Stimulated activated naive CD4-positive, alpha-beta T cell treated with Interleukin-2 at 50 U/mL for 16 hours (primary cell): ENCODE data around the gene FAM174C.

Source experiments
- DNase-seq: peaks from one replicate; lab custom pipeline; 2025; lab: John Stamatoyannopoulos, UW

FAM174C gene

DNA sequence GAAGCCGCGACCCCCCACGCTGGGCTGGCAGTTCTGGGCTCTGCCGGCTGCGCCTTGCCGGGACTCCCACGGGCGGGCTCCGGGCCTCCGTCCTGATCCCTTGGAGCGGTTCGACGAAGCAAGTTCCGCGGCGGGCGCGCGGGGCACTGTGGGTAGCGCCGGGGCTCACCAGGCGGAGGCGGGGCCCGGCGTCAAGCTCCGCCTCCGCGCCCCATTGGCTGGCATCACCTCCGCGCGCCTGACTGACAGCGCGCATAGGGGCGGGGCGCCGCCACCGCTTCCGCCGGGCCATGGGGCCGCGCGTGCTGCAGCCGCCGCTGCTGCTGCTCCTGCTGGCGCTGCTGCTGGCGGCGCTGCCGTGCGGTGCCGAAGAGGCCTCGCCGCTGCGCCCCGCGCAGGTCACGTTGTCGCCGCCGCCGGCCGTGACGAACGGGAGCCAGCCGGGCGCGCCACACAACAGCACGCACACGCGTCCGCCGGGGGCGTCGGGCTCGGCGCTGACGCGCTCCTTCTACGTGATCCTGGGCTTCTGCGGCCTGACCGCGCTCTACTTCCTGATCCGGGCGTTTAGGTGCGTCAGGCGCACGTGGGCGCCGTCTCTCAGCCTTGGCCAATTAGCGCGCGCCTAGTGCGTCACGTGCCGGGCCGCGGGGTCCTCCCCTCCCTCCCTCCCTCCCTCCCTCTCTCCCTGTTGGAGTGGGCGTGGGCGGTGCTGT is at the start of gene FAM174C:
Gene FAM174C, plus strand, starts transcription at position 271 of the 716 bp plus-strand sequence. Its CDS starts 20 bp downstream, at position 291.
- peak; percentile 96 for DNase-seq

- DNase-seq = no peak
Measured at GRCh38 chr19:1226227-1226518, 49.2 kb upstream of the FAM174C start.

DNA sequence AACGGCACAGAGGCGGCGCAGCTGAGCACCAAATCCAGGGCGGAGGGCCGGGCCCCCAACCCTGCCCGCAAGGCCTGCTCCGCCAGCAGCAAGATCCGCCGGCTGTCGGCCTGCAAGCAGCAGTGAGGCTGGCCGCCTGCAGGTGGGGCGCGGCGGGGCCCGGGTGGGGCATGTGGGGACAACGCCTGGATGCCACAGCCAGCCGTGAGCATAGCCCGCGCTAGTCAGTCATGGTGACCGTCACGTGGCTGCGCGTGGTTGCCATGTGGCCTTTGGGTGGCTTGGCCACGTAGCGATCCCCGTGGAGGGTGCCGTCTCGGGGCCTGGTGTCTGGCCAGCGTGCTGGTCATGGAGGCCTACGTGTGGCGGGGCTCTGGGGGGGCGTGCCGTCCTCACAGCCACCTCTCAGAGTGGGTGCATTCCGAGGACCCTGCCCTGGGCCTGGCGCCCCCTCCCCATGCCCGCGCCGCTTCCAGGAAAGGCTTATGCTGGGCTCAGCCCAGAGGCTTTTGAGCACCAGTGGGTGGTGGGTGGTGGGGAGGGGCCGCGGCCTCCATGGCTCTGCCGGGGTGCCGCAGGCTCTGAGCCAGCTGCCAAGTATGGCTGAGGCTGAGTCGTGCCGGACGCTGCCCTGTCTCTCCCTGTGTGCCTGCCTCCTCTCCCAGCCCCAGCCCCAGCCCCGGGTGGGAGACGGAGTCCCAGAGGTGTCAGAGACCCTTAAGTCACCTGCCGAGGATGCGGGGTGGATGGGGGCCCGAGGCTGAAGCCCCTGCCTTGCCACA is 48.6 kb upstream of the FAM174C start:
- no peak for DNase-seq

DNA sequence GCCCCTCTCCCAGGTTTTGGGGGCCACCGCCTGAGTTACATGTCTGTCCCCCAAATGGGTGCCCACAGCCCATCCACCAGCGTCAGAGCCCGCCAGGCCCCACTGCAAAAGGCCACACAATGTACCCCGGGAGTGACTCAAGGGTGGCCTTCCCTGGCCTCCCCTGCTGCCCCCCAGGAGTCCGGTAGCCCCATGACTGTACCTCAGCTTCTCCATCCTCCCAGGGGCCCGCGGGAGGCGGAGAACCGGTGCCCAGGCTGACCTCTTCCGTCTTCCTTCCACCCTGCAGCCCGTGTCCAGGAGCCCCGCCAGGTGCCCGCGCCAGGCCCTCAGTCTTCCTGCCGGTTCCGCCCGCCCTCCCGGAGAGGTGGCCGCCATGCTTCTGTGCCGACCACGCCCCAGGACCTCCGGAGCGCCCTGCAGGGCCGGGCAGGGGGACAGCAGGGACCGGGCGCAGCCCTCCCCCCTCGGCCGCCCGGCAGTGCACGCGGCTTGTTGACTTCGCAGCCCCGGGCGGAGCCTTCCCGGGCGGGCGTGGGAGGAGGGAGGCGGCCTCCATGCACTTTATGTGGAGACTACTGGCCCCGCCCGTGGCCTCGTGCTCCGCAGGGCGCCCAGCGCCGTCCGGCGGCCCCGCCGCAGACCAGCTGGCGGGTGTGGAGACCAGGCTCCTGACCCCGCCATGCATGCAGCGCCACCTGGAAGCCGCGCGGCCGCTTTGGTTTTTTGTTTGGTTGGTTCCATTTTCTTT is 47.9 kb upstream of the FAM174C start:
- DNase-seq = no peak

DNA sequence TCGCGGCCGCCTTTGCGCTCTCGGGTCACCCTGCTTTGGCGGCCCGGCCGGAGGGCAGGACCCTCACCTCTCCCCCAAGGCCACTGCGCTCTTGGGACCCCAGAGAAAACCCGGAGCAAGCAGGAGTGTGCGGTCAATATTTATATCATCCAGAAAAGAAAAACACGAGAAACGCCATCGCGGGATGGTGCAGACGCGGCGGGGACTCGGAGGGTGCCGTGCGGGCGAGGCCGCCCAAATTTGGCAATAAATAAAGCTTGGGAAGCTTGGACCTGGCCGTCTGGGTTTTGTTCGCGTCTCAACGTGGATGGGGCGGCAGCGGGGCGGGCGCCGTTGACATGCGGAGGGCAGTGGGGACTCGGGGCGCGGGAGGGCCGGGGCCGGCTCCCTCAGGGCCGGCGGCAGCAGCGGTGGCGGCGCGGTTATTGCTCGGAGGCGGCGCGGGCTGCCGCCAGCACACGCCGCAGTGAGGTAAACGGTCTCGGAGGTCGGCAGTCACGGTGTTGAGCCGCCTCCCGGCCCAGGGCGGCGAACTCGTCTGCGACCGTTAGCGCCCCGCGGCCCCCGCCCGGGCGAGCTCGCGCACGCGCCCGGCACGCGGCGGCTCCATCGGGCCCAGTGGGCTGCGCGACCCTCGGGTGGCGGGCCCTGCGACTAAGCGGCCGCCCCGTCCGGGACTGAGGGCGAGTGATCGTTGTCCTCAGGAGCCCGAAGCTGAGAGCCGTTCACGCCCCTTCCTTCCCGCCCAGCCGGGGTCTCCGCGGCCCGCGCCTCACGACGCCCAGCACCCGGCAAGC is 47.0 kb upstream of the FAM174C start:
- no peak for DNase-seq

DNA sequence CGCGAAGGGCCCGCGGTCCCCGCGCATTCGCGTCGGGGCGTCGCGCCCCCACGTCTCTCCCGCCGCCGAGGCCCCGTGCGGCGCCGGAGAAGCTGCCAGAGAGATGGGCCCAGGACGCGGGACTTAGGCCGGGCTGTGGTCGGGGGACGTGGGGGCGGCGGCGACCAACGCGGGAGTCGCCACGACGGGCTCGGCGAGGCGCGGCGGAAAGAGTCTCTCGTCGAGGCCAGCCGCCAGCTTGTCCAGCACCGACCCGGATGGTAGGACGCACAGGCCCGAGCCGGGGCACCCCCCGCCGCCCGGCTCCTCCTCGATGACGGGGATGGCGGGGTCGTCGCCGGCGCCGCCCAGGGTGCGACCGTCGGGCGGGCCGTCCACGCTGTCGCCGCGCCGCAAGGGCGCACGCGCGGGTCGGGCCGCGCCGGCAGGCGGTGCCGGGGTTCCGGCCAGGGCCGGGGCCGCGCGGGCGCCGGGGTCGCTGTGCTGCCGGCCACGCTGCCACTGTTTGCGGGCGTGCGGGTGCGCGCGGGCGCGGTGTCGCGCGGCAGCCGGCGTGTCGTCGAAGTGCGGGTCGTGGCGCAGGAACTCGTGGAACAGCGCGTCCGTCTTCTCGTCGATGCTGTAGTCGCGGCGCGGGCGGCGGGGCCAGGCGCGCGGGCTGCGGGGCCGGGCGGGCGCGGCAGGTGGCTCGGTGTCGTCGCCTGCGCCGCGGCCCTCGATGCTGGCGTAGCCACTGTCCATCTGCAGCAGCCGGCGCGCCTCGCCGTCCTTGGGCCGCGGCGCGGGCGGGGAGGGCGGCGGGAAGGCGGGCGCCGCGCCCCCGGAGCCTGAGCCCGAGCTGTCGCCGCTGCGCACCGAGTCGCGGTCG is 46.0 kb upstream of the FAM174C start:
- no peak for DNase-seq

GRCh38 chr19:1229924-1230782 is 45.2 kb upstream of the FAM174C start:
- no peak for DNase-seq

- no peak for DNase-seq
Measured at GRCh38 chr19:1230783-1231489, 44.4 kb upstream of the FAM174C start.

GRCh38 chr19:1231729-1232637 is 43.3 kb upstream of the FAM174C start:
- DNase-seq = no peak

DNA sequence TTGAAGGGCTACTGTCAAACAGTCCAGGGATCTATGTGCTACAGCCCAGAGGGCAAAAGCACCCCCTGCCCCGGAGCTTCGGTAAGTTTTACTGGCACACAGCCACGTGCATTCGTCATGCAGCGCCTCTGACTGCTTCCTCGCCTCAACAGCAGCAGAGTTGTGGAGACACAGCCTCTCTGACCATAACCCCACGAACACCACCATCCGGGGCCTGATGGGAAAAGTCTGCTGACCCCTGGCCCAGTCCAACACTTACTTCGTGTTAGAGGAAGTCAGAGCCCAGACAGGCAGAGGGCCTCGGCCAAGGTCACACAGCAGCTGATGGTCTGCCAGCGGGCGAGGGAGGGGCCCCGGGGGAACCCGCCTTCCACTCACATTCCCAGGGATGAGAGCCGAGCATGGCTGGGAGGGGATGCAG is 42.7 kb upstream of the FAM174C start:
- DNase-seq = no peak

GRCh38 chr19:1233115-1233667 is 42.1 kb upstream of the FAM174C start:
- DNase-seq = no peak

DNA sequence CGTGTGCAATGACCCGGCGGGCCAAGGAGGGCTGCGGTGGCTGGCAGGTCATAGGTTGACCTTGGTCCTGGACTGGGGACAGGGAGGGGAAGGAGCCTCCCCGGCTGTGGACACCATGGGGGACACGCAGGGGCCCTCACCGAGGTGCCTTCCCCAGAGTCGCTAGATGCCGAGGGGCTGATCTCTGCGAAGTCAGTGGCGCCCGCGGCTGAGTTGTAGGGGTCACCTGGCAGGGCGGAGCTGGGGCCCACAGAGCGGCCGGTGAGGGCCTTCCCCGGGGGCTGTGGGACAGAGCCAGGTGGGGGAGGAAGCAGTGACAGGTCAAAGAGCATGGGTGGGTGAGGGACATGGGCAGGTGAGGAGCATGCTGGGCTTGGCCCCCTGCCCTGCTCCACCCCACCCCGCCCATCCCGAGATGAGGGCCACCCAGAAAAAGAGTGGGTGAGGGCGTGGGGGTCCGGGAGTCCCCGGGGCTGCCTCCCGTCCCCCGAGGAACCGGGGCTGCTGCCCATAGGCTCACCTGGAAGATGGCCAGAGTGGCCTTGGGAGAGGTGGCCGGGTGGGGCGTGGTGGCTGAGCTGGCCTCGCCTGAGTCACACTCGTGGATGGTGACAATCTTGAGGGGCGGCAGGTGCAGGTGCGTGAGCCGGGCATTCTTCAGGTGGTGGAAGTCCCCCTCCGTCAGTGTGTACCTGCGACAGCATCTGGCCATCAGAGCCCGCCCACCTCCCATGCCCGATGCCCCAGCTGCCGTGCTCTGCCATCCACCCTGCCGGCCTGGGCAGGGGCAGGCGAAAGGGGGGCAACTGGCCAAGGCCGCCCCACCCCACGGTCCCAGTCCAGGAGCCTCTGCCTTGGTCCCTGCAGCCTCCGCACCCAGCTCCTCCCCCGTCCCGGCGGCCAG is 41.0 kb upstream of the FAM174C start:
- no peak for DNase-seq

GRCh38 chr19:1234955-1235380 is 40.4 kb upstream of the FAM174C start:
- DNase-seq = no peak

DNA sequence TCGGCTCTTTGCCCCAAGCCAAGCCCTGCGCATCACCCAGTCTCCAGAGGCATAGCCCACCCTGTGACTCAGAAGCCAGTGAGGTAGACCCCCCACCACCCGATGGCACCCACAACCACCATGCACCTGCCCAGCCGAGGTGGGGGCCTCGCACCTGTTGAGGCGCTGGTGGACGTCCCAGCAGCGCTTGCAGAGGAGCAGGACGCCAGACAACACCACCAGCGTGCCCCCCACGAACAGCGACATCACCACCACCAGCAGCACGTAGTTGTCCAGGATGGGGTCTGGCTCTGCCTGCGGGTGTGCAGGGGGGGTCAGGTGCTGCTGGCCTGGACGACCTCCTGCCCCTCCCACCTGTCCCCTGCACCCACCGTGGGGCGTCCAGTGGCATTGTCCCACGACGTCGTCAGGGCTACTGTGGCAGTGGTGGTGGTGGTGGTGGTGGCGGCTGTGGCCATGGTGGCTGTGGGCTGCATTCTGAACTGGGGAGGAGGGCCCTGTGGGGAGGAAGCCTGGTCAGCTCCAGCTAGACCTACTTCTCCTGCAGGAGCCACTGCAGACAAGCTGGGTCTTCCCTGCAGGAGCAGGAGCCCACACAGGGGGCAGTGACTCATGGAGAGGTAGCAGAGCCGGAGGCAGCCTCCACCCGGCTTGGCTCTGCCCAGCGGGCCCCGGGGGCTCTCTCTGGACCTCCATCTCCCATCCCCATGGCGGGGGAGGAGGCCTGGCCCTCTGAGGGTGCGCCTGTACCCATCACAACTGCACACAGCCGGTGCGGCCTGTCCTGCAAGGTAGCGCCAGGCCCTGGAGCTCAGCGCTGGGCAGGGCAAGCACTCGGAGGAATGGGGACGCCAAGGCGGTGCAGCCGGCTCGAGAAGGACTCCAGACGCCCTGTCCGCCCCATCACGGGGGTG is 39.4 kb upstream of the FAM174C start:
- DNase-seq = no peak

DNA sequence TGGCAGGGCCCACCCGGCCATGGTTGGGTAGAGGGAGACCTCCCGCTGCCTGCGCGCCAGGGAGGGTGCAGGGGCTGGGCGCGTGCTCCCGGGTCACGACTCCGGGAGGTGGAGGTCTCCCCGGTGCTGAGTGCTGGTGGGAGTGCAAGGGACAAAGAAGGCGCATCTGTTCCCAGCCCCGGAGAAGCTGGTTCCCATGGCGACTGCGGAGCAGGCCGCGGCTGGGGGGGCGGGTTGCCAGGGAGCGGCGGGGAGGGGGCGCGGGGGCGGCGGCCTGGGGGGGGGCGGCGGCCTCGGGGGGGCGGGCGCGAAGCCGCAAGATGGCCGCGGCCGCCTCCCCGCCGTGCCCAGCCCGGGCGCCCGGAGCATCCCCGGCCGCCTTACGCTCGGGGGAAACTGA is 38.8 kb upstream of the FAM174C start:
- DNase-seq = no peak
